Brain microvascular endothelial cell (primary cell): ENCODE measurements around the gene BCL7B.
A peak's percentile ranks its signal among the peaks of the same experiment; 100 is the strongest.

Experiments
- DNase-seq: peaks from one replicate; pipeline ENCODE4 v3.0.0-alpha.2; 2020
- H3K27ac ChIP-seq: fragments of 250-450 bp; sonication (Bioruptor Pico); 2 replicates; pipeline ENCODE4 v1.5.1; 2020; ENCODE audit warnings: mild to moderate bottlenecking, moderate library complexity
- H3K27me3 ChIP-seq: fragments of 250-450 bp; sonication (Bioruptor Pico); replicated peaks from 2 replicates; pipeline ENCODE4 v1.5.1; 2020; ENCODE audit warnings: mild to moderate bottlenecking
- H3K36me3 ChIP-seq: fragments of 250-450 bp; sonication (Bioruptor Pico); replicated peaks from 2 replicates; pipeline ENCODE4 v1.5.1; 2020; ENCODE audit warnings: mild to moderate bottlenecking
- H3K4me3 ChIP-seq: 2 replicates; pipeline ENCODE4 v1.5.1; 2011; ENCODE audit warnings: low read depth, mild to moderate bottlenecking, control low read depth, low read length, moderate library complexity
- CTCF ChIP-seq: IDR thresholded peaks from 2 replicates; pipeline ENCODE4 v1.5.1; 2011; ENCODE audit warnings: low read depth, mild to moderate bottlenecking, moderate library complexity, low read length, control low read depth, inconsistent platforms; ENCODE audit errors: missing control alignments
- in situ Hi-C: cut with HindIII; loops from 2 replicates; pipeline ENCODE4 v1.10.0; 2017; ENCODE audit warnings: low sequenced_read_pairs, low pct_ligation_motif_present

The BCL7B gene

DNA sequence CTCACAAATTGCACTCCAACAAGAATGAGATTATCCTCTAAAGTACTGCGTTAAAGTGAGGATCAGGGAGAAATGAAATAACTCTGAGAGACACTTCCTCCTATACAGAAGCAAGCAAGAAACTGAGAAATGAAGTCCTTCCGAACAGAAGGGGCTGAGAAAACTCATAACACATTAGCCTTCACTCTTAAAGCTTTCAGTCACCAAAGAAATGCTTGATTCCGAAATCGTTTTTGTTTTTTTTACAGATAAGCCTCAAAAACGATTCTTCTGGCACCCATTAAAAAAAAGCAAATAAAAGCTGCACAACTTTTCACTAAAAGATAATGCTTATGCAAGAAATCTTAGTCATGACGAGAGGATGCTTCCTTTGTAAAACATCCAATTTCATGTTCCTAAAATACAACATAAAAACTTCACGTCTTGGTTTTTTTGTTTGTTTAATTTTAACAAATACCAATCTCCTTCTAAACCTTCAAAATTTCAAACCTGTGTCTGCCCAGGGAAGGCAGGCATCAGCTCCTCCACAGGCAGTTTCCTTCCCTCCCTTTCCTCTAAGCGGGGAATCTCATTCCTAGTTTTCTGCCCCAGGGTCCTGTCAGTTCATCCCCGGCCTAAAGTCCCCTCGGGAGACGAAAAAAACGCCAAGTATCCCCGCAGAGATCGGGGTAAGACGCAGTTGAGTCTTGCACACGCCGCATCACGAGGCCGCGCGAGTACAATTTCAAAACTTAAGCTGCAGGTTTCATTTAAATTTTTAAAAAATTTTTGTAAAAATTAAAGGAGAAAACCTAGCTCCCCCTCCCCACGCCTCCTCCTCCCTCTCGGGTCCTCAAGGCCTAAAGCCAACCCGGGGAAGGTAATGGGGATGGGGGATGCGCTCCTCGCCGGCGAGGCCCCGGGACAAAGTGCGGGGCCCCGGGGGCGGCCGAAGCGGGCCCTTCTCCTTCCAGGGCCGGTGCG is 36.5 kb downstream of the BCL7B start:
- H3K36me3 ChIP-seq, result peaks cover 2% of the 10 kb centered on the region
- peak overlapping the region; percentile 77 for H3K4me3 ChIP-seq
- no peak for DNase-seq
- H3K27ac ChIP-seq, result peak overlapping the region; percentile 50
- no peaks in the 10 kb centered on the region for H3K27me3 ChIP-seq
- in situ Hi-C loops, result no loop called here
- no peak for TF ChIP-seq CTCF

DNA sequence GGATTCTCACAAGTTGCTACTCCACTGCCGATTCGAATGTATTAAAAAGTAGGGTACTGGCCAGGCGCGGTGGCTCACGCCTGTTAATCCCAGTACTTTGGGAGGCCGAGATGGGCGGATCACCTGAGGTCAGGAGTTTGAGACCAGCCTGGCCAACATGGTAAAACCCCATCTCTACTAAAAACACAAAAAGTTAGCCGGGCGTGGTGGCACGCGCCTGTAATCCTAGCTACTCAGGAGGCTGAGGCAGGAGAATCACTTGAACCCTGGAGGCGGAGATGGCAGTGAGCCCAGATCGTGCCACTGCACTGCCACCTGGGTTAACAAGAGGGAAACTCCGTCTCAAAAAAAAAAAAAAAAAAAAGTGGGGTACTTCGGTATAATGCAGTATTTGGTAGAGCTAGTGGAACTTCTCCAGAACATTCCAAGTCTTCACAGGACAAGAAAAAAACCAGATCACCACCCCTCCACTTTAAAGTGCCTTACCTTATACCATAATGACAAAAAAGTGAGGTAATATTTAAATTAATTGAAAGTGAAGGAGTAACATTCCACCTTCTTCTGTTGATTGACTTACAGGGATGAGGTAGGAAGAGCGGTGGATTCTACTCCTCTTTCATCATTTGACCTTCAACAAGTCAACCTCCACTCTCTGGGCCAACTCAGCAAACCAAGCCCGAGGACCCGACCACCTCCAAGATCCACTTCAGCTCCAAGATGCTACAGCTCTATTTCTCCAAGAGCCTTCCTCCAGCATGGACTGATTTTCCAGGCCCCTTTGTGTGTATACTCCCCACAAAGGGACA is 37.4 kb downstream of the BCL7B start:
- in situ Hi-C loops, result no loop called here
- DNase-seq, result no peak
- H3K4me3 ChIP-seq, result peak overlapping the region; percentile 77
- H3K27me3 ChIP-seq, result no peaks in the 10 kb centered on the region
- TF ChIP-seq CTCF, result no peak
- H3K36me3 ChIP-seq, result peaks cover 4% of the 10 kb centered on the region
- peak overlapping the region; percentile 4 for H3K27ac ChIP-seq

DNA sequence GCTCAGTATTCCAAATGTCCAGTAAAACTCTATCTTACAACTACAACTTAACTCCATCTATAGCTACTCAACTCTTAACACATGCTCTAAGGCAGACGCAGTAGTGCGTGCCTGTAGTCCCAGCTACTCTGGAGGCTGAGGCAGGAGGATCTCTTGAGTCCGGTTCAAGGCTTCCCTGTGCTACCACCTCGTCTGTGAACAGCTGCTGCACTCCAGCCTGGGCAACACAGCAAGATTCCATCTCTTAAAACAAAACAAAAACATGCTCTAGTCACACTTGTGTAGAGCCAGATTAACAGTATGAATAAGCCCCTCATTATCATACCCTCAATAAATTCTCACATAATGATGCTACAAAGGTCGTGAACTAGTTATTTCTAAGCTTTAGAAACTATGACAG is 39.0 kb downstream of the BCL7B start:
- no peak for TF ChIP-seq CTCF
- no peak overlapping the region for H3K27ac ChIP-seq
- H3K4me3 ChIP-seq, result no peak overlapping the region
- in situ Hi-C loops, result no loop called here
- H3K27me3 ChIP-seq, result no peaks in the 10 kb centered on the region
- H3K36me3 ChIP-seq, result peaks cover 4% of the 10 kb centered on the region
- DNase-seq, result no peak

- no peak for DNase-seq
- TF ChIP-seq CTCF, result no peak
- H3K4me3 ChIP-seq, result no peak overlapping the region
- no peak overlapping the region for H3K27ac ChIP-seq
- H3K36me3 ChIP-seq, result peaks cover 4% of the 10 kb centered on the region
- in situ Hi-C loops, result no loop called here
- H3K27me3 ChIP-seq, result no peaks in the 10 kb centered on the region
Measured at GRCh38 chr7:73517241-73517995, 40.1 kb downstream of the BCL7B start.

DNA sequence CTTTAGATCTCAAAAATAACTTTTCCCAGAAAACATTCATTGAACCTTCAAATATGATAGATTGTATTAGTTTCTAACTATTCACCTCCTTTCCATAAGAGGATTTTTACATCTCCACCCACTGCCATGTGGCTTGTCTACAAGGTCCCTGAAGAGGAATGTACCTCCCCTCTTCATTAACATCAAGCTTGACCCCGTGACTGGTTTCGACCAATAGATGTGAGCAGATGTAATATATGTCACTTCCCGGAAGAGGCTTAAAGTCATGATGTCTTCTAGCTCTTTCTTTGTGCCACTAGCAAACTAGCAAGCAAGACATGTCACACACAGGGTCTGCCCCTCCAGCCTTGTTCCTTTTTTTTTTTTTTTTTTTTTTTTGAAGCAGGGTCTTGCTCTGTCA is 42.3 kb downstream of the BCL7B start:
- TF ChIP-seq CTCF, result no peak
- DNase-seq, result no peak
- in situ Hi-C loops, result no loop called here
- peaks cover 12% of the 10 kb centered on the region for H3K36me3 ChIP-seq
- no peak overlapping the region for H3K27ac ChIP-seq
- H3K27me3 ChIP-seq, result no peaks in the 10 kb centered on the region
- no peak overlapping the region for H3K4me3 ChIP-seq
